ENCODE data around the gene ITPK1. TPM values are rescaled to one million over a fixed set of nuclear protein-coding genes. Genes with fewer than 3 reads are reported as not detected.

The ITPK1 gene
- total and polyA plus RNA-seq, 2 experiments from 2014 or later = 35.9 to 101 TPM

DNA sequence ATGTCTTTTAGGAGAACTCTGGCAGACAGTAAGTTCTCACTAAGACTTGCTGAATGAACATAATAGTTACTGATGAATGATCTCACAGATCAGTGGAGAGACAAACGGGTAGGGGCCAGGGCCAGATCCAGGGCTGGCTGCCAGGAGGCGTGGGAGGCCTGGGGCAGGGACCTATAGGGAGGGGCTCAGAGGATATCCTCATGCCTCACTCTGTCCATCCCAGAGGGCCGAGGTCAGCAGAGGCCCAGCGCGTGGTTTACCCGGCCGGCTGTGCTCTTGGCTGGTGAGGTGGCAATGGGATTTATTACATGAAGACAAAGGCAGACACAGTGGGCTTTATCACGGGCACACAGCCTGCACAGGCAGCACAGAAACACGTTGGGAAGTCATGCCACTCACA is 107.3 kb downstream of the ITPK1 start:
- no peak overlapping the region for H3K4me3 ChIP-seq
- TF ChIP-seq, protein P1, sequence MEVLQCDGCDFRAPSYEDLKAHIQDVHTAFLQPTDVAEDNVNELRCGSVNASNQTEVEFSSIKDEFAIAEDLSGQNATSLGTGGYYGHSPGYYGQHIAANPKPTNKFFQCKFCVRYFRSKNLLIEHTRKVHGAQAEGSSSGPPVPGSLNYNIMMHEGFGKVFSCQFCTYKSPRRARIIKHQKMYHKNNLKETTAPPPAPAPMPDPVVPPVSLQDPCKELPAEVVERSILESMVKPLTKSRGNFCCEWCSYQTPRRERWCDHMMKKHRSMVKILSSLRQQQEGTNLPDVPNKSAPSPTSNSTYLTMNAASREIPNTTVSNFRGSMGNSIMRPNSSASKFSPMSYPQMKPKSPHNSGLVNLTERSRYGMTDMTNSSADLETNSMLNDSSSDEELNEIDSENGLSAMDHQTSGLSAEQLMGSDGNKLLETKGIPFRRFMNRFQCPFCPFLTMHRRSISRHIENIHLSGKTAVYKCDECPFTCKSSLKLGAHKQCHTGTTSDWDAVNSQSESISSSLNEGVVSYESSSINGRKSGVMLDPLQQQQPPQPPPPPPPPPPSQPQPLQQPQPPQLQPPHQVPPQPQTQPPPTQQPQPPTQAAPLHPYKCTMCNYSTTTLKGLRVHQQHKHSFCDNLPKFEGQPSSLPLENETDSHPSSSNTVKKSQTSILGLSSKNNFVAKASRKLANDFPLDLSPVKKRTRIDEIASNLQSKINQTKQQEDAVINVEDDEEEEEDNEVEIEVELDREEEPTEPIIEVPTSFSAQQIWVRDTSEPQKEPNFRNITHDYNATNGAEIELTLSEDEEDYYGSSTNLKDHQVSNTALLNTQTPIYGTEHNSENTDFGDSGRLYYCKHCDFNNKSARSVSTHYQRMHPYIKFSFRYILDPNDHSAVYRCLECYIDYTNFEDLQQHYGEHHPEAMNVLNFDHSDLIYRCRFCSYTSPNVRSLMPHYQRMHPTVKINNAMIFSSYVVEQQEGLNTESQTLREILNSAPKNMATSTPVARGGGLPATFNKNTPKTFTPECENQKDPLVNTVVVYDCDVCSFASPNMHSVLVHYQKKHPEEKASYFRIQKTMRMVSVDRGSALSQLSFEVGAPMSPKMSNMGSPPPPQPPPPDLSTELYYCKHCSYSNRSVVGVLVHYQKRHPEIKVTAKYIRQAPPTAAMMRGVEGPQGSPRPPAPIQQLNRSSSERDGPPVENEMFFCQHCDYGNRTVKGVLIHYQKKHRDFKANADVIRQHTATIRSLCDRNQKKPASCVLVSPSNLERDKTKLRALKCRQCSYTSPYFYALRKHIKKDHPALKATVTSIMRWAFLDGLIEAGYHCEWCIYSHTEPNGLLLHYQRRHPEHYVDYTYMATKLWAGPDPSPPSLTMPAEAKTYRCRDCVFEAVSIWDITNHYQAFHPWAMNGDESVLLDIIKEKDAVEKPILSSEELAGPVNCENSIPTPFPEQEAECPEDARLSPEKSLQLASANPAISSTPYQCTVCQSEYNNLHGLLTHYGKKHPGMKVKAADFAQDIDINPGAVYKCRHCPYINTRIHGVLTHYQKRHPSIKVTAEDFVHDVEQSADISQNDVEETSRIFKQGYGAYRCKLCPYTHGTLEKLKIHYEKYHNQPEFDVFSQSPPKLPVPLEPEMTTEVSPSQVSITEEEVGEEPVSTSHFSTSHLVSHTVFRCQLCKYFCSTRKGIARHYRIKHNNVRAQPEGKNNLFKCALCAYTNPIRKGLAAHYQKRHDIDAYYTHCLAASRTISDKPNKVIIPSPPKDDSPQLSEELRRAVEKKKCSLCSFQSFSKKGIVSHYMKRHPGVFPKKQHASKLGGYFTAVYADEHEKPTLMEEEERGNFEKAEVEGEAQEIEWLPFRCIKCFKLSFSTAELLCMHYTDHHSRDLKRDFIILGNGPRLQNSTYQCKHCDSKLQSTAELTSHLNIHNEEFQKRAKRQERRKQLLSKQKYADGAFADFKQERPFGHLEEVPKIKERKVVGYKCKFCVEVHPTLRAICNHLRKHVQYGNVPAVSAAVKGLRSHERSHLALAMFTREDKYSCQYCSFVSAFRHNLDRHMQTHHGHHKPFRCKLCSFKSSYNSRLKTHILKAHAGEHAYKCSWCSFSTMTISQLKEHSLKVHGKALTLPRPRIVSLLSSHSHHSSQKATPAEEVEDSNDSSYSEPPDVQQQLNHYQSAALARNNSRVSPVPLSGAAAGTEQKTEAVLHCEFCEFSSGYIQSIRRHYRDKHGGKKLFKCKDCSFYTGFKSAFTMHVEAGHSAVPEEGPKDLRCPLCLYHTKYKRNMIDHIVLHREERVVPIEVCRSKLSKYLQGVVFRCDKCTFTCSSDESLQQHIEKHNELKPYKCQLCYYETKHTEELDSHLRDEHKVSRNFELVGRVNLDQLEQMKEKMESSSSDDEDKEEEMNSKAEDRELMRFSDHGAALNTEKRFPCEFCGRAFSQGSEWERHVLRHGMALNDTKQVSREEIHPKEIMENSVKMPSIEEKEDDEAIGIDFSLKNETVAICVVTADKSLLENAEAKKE (CRISPR knock-in tag; IDR thresholded peaks at IDR 0.05) = no peak
- TF ChIP-seq JUNB (IDR thresholded peaks at IDR 0.05; ENCODE audit: unreplicated experiment) (no peak), POLR2AphosphoS5 (IDR thresholded peaks at IDR 0.05; ENCODE audit: low read depth) (no peak), ZNF114 (CRISPR knock-in tag; IDR thresholded peaks at IDR 0.05) (no peak), ZNF331 (CRISPR knock-in tag; IDR thresholded peaks at IDR 0.05; ENCODE audit: low read depth) (no peak), EZH2 (IDR thresholded peaks at IDR 0.05; ENCODE audit: low read depth, unreplicated experiment) (no peak), EZH2phosphoT487 (IDR thresholded peaks at IDR 0.05; ENCODE audit: unreplicated experiment) (no peak), CREB1 (CRISPR knock-in tag; IDR thresholded peaks at IDR 0.05; ENCODE audit: low read depth) (no peak), STAT1 (IDR thresholded peaks at IDR 0.05; ENCODE audit: unreplicated experiment) (no peak)
- TF ChIP-seq, protein P2, sequence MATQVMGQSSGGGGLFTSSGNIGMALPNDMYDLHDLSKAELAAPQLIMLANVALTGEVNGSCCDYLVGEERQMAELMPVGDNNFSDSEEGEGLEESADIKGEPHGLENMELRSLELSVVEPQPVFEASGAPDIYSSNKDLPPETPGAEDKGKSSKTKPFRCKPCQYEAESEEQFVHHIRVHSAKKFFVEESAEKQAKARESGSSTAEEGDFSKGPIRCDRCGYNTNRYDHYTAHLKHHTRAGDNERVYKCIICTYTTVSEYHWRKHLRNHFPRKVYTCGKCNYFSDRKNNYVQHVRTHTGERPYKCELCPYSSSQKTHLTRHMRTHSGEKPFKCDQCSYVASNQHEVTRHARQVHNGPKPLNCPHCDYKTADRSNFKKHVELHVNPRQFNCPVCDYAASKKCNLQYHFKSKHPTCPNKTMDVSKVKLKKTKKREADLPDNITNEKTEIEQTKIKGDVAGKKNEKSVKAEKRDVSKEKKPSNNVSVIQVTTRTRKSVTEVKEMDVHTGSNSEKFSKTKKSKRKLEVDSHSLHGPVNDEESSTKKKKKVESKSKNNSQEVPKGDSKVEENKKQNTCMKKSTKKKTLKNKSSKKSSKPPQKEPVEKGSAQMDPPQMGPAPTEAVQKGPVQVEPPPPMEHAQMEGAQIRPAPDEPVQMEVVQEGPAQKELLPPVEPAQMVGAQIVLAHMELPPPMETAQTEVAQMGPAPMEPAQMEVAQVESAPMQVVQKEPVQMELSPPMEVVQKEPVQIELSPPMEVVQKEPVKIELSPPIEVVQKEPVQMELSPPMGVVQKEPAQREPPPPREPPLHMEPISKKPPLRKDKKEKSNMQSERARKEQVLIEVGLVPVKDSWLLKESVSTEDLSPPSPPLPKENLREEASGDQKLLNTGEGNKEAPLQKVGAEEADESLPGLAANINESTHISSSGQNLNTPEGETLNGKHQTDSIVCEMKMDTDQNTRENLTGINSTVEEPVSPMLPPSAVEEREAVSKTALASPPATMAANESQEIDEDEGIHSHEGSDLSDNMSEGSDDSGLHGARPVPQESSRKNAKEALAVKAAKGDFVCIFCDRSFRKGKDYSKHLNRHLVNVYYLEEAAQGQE (IDR thresholded peaks at IDR 0.05; ENCODE audit: unreplicated experiment) = no peak
- TF ChIP-seq, protein P3, sequence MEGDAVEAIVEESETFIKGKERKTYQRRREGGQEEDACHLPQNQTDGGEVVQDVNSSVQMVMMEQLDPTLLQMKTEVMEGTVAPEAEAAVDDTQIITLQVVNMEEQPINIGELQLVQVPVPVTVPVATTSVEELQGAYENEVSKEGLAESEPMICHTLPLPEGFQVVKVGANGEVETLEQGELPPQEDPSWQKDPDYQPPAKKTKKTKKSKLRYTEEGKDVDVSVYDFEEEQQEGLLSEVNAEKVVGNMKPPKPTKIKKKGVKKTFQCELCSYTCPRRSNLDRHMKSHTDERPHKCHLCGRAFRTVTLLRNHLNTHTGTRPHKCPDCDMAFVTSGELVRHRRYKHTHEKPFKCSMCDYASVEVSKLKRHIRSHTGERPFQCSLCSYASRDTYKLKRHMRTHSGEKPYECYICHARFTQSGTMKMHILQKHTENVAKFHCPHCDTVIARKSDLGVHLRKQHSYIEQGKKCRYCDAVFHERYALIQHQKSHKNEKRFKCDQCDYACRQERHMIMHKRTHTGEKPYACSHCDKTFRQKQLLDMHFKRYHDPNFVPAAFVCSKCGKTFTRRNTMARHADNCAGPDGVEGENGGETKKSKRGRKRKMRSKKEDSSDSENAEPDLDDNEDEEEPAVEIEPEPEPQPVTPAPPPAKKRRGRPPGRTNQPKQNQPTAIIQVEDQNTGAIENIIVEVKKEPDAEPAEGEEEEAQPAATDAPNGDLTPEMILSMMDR (conservative IDR thresholded peaks at IDR 0.05; ENCODE audit: low read depth in 2 of 2) = no peak
- TF ChIP-seq, protein P4, sequence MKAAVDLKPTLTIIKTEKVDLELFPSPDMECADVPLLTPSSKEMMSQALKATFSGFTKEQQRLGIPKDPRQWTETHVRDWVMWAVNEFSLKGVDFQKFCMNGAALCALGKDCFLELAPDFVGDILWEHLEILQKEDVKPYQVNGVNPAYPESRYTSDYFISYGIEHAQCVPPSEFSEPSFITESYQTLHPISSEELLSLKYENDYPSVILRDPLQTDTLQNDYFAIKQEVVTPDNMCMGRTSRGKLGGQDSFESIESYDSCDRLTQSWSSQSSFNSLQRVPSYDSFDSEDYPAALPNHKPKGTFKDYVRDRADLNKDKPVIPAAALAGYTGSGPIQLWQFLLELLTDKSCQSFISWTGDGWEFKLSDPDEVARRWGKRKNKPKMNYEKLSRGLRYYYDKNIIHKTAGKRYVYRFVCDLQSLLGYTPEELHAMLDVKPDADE (IDR thresholded peaks at IDR 0.05) = no peak
- no peak overlapping the region for H3K27ac ChIP-seq (ENCODE audit: low read depth)
- ATAC-seq (no peak), DNase-seq (ENCODE audit: low spot score) (no peak)
- H3K27me3 ChIP-seq (ENCODE audit: insufficient read depth) = no peaks in the 10 kb centered on the region
- no peak overlapping the region for H2AFZ ChIP-seq
- H3K4me1 Mint-ChIP-seq = peaks cover 36% of the 10 kb centered on the region
- no peaks in the 10 kb centered on the region for H3K9me3 Mint-ChIP-seq
- H3K27me3 Mint-ChIP-seq (ENCODE audit: insufficient read depth, low read depth, poor library complexity) = peaks cover 25% of the 10 kb centered on the region
- no peaks in the 10 kb centered on the region for H3K36me3 ChIP-seq (ENCODE audit: insufficient read depth)
- no peaks in the 10 kb centered on the region for H3F3A ChIP-seq (replicated peaks; ENCODE audit: low read depth)
- H4K20me1 ChIP-seq (replicated peaks; ENCODE audit: insufficient read depth) = peaks cover 4% of the 10 kb centered on the region
- no peak overlapping the region for H3K4me2 ChIP-seq
- H3K36me3 Mint-ChIP-seq (ENCODE audit: low read depth) = peaks cover 6% of the 10 kb centered on the region; the same call in 1 of the 3 replicates
- H3K4me1 ChIP-seq (ENCODE audit: insufficient read depth) = no peaks in the 10 kb centered on the region
- H3K27ac Mint-ChIP-seq = no peak overlapping the region; the same call in 1 of the 2 replicates
- peaks cover 35% of the 10 kb centered on the region for H3K79me2 ChIP-seq (replicated peaks; ENCODE audit: insufficient read depth)
- no peak overlapping the region for H3K4me3 Mint-ChIP-seq
- H3K9me2 ChIP-seq (ENCODE audit: insufficient read depth) = no peaks in the 10 kb centered on the region

All from GM23338 (cell line).